ENCODE measurements around the gene OR2T35.
"Not testable (repeated sequence)": the region's sequence is repeated elsewhere in the genome, so short reads cannot be mapped to it uniquely, and the experiment has no call there.

The OR2T35 gene

GRCh38 chr1:248642971-248643651 is 2.0 kb downstream of the OR2T35 start:
- not testable (repeated sequence) for DNase-seq (ENCODE audit: low spot score); H3K4me3 ChIP-seq; H3K27ac ChIP-seq

- not testable (repeated sequence) for H3K27ac ChIP-seq; DNase-seq (ENCODE audit: low spot score); H3K4me3 ChIP-seq
These were observed 3.5 kb downstream of the OR2T35 start for GRCh38 chr1:248641583-248641982.

GRCh38 chr1:248640906-248641305 is 4.2 kb downstream of the OR2T35 start:
- not testable (repeated sequence) for DNase-seq (ENCODE audit: low spot score); H3K27ac ChIP-seq; H3K4me3 ChIP-seq

- DNase-seq (ENCODE audit: low spot score): not testable (repeated sequence)
These were observed 5.4 kb downstream of the OR2T35 start for GRCh38 chr1:248639652-248640051.

GRCh38 chr1:248636612-248637011 is 8.5 kb downstream of the OR2T35 start:
- not testable (repeated sequence) for H3K4me3 ChIP-seq; DNase-seq (ENCODE audit: low spot score); H3K27ac ChIP-seq

More at GRCh38 chr1:248639652-248640051, 5.4 kb downstream of the OR2T35 start:
- not testable (repeated sequence) for H3K27ac ChIP-seq, H3K4me3 ChIP-seq

GRCh38 chr1:248634991-248635390 is 10.1 kb downstream of the OR2T35 start, which contains the start of gene OR2T11:
Gene OR2T11, minus strand, starts transcription at chr1:248635091. Its CDS starts 7,963 bp downstream, at chr1:248627128.
- DNase-seq (ENCODE audit: low spot score); H3K27ac ChIP-seq; H3K4me3 ChIP-seq: not testable (repeated sequence)

GRCh38 chr1:248631354-248632008 is 13.6 kb downstream of the OR2T35 start:
- TF ChIP-seq CTCF (IDR thresholded peaks at IDR 0.05): no peak
- H3K27ac ChIP-seq: no peak overlapping the region
- DNase-seq (ENCODE audit: low spot score): no peak
- H3K4me3 ChIP-seq: no peak overlapping the region

GRCh38 chr1:248630551-248630950 is 14.5 kb downstream of the OR2T35 start:
- H3K4me3 ChIP-seq: no peak overlapping the region
- no peak for DNase-seq (ENCODE audit: low spot score)
- TF ChIP-seq CTCF (IDR thresholded peaks at IDR 0.05): no peak
- no peak overlapping the region for H3K27ac ChIP-seq

GRCh38 chr1:248627971-248628844 is 16.9 kb downstream of the OR2T35 start:
- no peak for DNase-seq (ENCODE audit: low spot score)
- no peak overlapping the region for H3K27ac ChIP-seq
- no peak for TF ChIP-seq CTCF (IDR thresholded peaks at IDR 0.05)
- H3K4me3 ChIP-seq: no peak overlapping the region

GRCh38 chr1:248625971-248626370 is 19.1 kb downstream of the OR2T35 start:
- Histone ChIP-seq H3K4me3 (no peak overlapping the region), H3K27ac (no peak overlapping the region)
- TF ChIP-seq CTCF (IDR thresholded peaks at IDR 0.05): no peak
- no peak for DNase-seq (ENCODE audit: low spot score)

Measured in coronary artery (tissue), 2 donors.